ENCODE results near the gene TAS2R14. TPM values are rescaled to one million over a fixed set of nuclear protein-coding genes. Genes with fewer than 3 reads are reported as not detected.

Gene TAS2R14
- total RNA-seq, 1 donor from 2014 or later = 2.8 TPM

DNA sequence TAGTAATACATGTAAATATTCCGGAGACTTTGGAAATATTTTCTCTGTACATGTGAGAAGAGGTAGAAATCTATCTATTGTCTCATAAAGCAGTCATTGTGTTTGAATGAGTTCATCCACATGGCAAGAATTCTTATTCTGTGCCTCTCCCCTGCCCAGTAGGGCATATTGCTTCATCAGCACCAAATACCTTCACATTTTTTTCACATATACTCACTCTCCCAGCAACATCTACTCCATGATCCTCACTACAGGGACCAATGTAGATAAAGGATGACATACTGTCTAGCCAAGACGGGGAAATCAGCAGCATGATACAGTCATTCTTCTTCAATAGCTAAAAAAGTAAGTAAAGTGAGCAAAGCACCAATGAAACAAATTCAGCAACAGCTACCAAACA lies 1.3 kb upstream of the TAS2R14 start:
- Mint-ChIP-seq H3K36me3 (peaks cover 21% of the 10 kb centered on the region), H3K4me1 (ENCODE audit: unreplicated experiment) (no peaks in the 10 kb centered on the region), H3K4me3 (no peak overlapping the region), H3K27me3 (no peaks in the 10 kb centered on the region), H3K27ac (peak overlapping the region; percentile 12), H3K9me3 (peaks cover 4% of the 10 kb centered on the region)
- TF ChIP-seq, protein P1, sequence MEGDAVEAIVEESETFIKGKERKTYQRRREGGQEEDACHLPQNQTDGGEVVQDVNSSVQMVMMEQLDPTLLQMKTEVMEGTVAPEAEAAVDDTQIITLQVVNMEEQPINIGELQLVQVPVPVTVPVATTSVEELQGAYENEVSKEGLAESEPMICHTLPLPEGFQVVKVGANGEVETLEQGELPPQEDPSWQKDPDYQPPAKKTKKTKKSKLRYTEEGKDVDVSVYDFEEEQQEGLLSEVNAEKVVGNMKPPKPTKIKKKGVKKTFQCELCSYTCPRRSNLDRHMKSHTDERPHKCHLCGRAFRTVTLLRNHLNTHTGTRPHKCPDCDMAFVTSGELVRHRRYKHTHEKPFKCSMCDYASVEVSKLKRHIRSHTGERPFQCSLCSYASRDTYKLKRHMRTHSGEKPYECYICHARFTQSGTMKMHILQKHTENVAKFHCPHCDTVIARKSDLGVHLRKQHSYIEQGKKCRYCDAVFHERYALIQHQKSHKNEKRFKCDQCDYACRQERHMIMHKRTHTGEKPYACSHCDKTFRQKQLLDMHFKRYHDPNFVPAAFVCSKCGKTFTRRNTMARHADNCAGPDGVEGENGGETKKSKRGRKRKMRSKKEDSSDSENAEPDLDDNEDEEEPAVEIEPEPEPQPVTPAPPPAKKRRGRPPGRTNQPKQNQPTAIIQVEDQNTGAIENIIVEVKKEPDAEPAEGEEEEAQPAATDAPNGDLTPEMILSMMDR (conservative IDR thresholded peaks at IDR 0.05) = no peak
- DNase-seq (ENCODE audit: extremely low spot score, unreplicated experiment) = no peak

DNA sequence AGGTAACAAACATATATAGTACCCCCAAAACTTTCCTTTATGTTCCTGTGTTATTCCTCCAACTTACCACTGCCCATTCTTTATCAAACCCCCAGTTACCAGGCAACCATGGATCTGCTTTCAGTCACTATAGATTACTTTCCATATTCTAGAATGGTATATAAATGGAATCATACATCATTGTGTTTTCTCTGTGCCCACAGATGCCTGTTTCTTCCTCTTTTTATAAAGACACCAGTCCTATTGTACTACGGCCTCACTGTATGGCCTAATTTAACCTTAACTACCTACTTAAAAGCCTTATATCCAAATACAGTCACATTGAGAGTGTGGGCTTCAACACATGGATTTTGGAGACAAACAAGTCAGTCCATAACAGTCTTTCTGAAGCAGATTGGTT lies 2.6 kb downstream of the TAS2R14 start:
- Mint-ChIP-seq H3K4me3 (no peak overlapping the region), H3K27me3 (no peaks in the 10 kb centered on the region)

DNA sequence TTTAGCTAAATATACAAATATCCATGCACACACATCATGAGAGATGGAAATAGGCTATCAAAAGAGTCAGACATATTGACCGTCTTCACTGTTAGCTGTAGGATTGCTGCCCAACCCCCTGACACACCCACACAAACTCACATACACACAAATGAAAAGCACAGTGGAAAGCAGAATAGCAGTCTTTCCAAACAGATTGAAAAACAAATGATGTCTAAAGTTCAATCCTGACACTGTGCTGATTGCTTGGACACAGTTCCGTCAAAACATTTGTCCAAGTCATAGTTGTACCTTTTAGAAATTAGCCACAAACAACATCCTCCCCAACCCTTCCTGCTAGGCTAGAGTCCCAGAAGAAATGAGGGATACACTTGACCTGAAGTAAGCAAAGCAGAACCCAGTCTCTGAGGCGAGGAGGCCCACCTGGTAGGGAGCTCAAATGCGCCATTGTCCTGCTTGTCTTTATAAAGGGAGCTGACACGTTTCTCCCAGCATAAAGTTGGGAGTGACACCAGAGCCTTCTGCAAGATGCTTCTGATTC lies 10.2 kb downstream of the TAS2R14 start, which contains the start of gene PRH2:
Gene PRH2, plus strand, starts transcription at position 491 of the 541 bp plus-strand sequence. Its CDS starts 38 bp downstream, at position 529.
- H3K4me1 Mint-ChIP-seq (ENCODE audit: unreplicated experiment) = no peaks in the 10 kb centered on the region
- peaks cover 22% of the 10 kb centered on the region for H3K36me3 Mint-ChIP-seq
- no peak within 1 kb of the TSS for H3K27ac Mint-ChIP-seq
- TF ChIP-seq, protein P1 (conservative IDR thresholded peaks at IDR 0.05) = no peak
- H3K9me3 Mint-ChIP-seq = peaks cover 6% of the 10 kb centered on the region
- no peak for DNase-seq (ENCODE audit: extremely low spot score, unreplicated experiment)
- no peaks in the 10 kb centered on the region for H3K27me3 Mint-ChIP-seq
- no peak within 1 kb of the TSS for H3K4me3 Mint-ChIP-seq

More for the DNA sequence above, 2.6 kb downstream of the TAS2R14 start:
- Mint-ChIP-seq H3K9me3 (no peaks in the 10 kb centered on the region), H3K4me1 (ENCODE audit: unreplicated experiment) (no peaks in the 10 kb centered on the region), H3K27ac (no peak overlapping the region), H3K36me3 (peaks cover 12% of the 10 kb centered on the region)
- no peak for DNase-seq (ENCODE audit: extremely low spot score, unreplicated experiment)
- TF ChIP-seq, protein P1 (conservative IDR thresholded peaks at IDR 0.05) = no peak

DNA sequence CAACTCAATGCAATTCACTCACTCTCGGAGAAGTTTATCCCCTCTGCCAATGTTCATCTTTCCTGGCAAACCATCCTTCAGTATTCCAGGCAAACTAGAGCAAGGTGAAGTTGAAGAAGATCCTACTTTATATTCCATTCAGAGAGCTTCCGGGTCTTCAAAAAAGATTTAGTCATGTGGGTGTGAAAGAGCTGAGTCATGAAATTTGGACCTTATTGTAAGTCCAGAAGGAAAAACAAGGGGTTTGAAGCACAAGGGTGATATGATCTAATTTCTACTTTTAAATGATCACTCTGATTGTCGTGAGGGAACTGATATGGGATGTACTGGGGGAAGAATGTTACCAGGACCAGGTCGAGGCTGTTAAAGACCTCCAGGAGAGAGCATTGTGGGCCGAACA lies 12.8 kb downstream of the TAS2R14 start:
- H3K27me3 Mint-ChIP-seq = no peaks in the 10 kb centered on the region

DNA sequence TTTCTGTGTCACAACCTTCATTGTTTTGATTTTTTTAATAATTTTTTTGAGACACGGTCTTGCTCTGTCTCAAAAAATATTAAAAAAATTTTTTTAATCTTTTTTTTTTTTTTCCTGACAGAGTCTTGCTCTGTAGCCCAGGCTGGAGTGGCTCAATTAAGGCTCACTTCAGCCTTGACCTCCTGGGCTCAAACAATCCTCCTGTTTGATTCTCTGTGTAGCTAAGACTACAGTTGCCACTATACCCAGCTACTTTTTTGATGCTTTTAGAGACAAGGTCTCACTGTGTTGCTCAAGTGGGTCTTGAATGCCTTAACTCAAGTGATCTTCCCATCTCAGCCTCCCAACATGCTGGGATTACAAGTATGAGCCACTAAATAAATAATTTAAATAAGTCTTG lies 19.3 kb downstream of the TAS2R14 start:
- Mint-ChIP-seq H3K4me3 (no peak overlapping the region), H3K36me3 (peaks cover 14% of the 10 kb centered on the region), H3K9me3 (peaks cover 1% of the 10 kb centered on the region), H3K4me1 (ENCODE audit: unreplicated experiment) (no peaks in the 10 kb centered on the region), H3K27me3 (no peaks in the 10 kb centered on the region), H3K27ac (no peak overlapping the region)
- DNase-seq (ENCODE audit: extremely low spot score, unreplicated experiment) = no peak
- TF ChIP-seq, protein P1 (conservative IDR thresholded peaks at IDR 0.05) = no peak

More for the DNA sequence above, 12.8 kb downstream of the TAS2R14 start:
- H3K9me3 Mint-ChIP-seq = peaks cover 6% of the 10 kb centered on the region
- no peak overlapping the region for H3K4me3 Mint-ChIP-seq
- TF ChIP-seq, protein P1 (conservative IDR thresholded peaks at IDR 0.05) = no peak
- H3K4me1 Mint-ChIP-seq (ENCODE audit: unreplicated experiment) = no peaks in the 10 kb centered on the region
- no peak for DNase-seq (ENCODE audit: extremely low spot score, unreplicated experiment)
- no peak overlapping the region for H3K27ac Mint-ChIP-seq
- H3K36me3 Mint-ChIP-seq = peaks cover 18% of the 10 kb centered on the region
